K562 (cell line): ENCODE data around the gene ALG8. TPM values are rescaled to one million over a fixed set of nuclear protein-coding genes. Genes with fewer than 3 reads are reported as not detected.

Experiments used
- ATAC-seq: fragments of 200-7000 bp; cut with Tn5 transposase; 3 replicates; pipeline ENCODE4 v1.9.1; 2020; ENCODE audit warnings: moderate library complexity
- BruUV-seq: library from RNA; stranded (reverse); fragments of 400-500 nt; replicated peaks from 2 replicates; lab custom pipeline; 2021; lab: Mats Ljungman, UMichigan
- CTCF ChIA-PET: fragments of 300-600 bp; formaldehyde crosslinking; extraction: SDS; loops from one replicate; lab custom pipeline; 2021; ENCODE audit warnings: low intra/inter-chr PET ratio; lab: Yijun Ruan, JAX
- POLR2A ChIA-PET: fragments of 300-600, 350-650 bp; sonication (Branson Sonifier 250); formaldehyde crosslinking; extraction: SDS; loops from one replicate; lab custom pipeline; 2021; ENCODE audit warnings: antibody characterized with exemption, inconsistent platforms; lab: Yijun Ruan, JAX
- DNase-seq, 4 experiments: peaks; one replicate each; pipeline versions ENCODE4 v3.0.0 to v3.0.0-alpha.2; 2011 to 2018; ENCODE audit warnings: low spot score in 3 of 4, mixed read lengths in 3 of 4; ENCODE audit errors: extremely low read depth in 1 of 4
- FAIRE-seq: peaks from 2 replicates; lab custom pipeline; 2011; peaks lifted over from hg19 to GRCh38; lab: Jason Lieb, UNC
- H2AFZ ChIP-seq: 2 replicates; pipeline ENCODE4 v1.6.0; 2011; ENCODE audit warnings: low read depth, low read length, control low read depth, inconsistent platforms
- H3K27ac ChIP-seq: fragments of 200-600 bp; 3 replicates; pipeline ENCODE4 v1.8.0; 2011; ENCODE audit warnings: low read depth, mild to moderate bottlenecking, control low read depth, inconsistent platforms, low read length, moderate library complexity, mixed read lengths; ENCODE audit errors: extremely low read depth
- H3K27me3 ChIP-seq, 2 experiments: fragments of 300-600 bp in 1 of 2; 2 replicates in 1 of 2; 3 replicates in 1 of 2; pipeline versions ENCODE4 v1.6.0 to v1.8.0; 2011; ENCODE audit warnings: inconsistent platforms in 2 of 2, low read length in 2 of 2, mild to moderate bottlenecking in 1 of 2, mixed read lengths in 1 of 2, moderate library complexity in 1 of 2; ENCODE audit not compliant: control insufficient read depth in 2 of 2, insufficient read depth in 2 of 2
- H3K36me3 ChIP-seq: fragments of 300-600 bp; 3 replicates; pipeline ENCODE4 v1.8.0; 2011; ENCODE audit warnings: mild to moderate bottlenecking, low read length, inconsistent platforms; ENCODE audit not compliant: control insufficient read depth, insufficient read depth
- H3K4me1 ChIP-seq, 2 experiments: fragments of 200-600 bp in 1 of 2; replicated peaks in 1 of 2; 2 replicates in 1 of 2; 3 replicates in 1 of 2; pipeline versions ENCODE4 v1.5.1 to v1.8.0; 2011; ENCODE audit warnings: inconsistent platforms in 2 of 2, low read length in 2 of 2, mild to moderate bottlenecking in 1 of 2, mixed read lengths in 1 of 2, moderate library complexity in 1 of 2; ENCODE audit not compliant: control insufficient read depth in 2 of 2, insufficient read depth in 2 of 2
- H3K4me2 ChIP-seq: 2 replicates; pipeline ENCODE4 v1.6.1; 2011; ENCODE audit warnings: low read length, control low read depth, inconsistent platforms, mixed read lengths; ENCODE audit not compliant: insufficient read depth
- H3K4me3 ChIP-seq: fragments of 200-600 bp; sonication (generic), shearing (Covaris generic); 2 replicates; pipeline ENCODE4 v1.5.1; 2016; ENCODE audit warnings: control low read depth, inconsistent platforms
- H3K79me2 ChIP-seq: fragments of 200-600 bp; 3 replicates; pipeline ENCODE4 v1.8.0; 2011; ENCODE audit warnings: low read length, inconsistent platforms; ENCODE audit not compliant: control insufficient read depth, insufficient read depth
- H3K9ac ChIP-seq, 2 experiments: 2 replicates each; pipeline versions ENCODE4 v1.6.0 to v1.6.1; 2011; ENCODE audit warnings: low read depth in 2 of 2, low read length in 2 of 2, control low read depth in 1 of 2, inconsistent platforms in 1 of 2, mild to moderate bottlenecking in 1 of 2, mixed read lengths in 1 of 2; ENCODE audit not compliant: insufficient read depth in 1 of 2
- H3K9me1 ChIP-seq: one replicate; pipeline ENCODE4 v1.6.0; 2011; ENCODE audit warnings: inconsistent platforms, mild to moderate bottlenecking, low read length, moderate library complexity; ENCODE audit not compliant: control insufficient read depth, insufficient read depth
- H3K9me3 ChIP-seq: replicated peaks from 2 replicates; pipeline ENCODE4 v1.5.1; 2011; ENCODE audit warnings: low read depth, low read length, inconsistent platforms; ENCODE audit not compliant: control insufficient read depth, insufficient read depth
- H4K20me1 ChIP-seq: replicated peaks from 2 replicates; pipeline ENCODE4 v1.6.1; 2011; ENCODE audit warnings: low read length, inconsistent platforms, mixed read lengths; ENCODE audit not compliant: control insufficient read depth, insufficient read depth
- RBFOX2 ChIP-seq: fragments of 200-400 bp; formaldehyde crosslinking; IDR thresholded peaks from 2 replicates; pipeline ENCODE4 v1.6.1; 2017; ENCODE audit warnings: low read depth, mild to moderate bottlenecking, low read length, moderate library complexity
- ZNF586 ChIP-seq: fragments of 450-650 bp; formaldehyde crosslinking; conservative IDR thresholded peaks from 2 replicates; pipeline ENCODE4 v1.4.0; 2020; ENCODE audit warnings: mild to moderate bottlenecking, moderate library complexity
- WGBS: fragments of 100-300 bp; shearing (Covaris generic); methylation state at CpG from one replicate; pipeline ENCODE4 v1.1.6; 2016; ENCODE audit warnings: low coverage, mixed read lengths; ENCODE audit not compliant: insufficient coverage; ENCODE audit errors: missing lambda C conversion rate; 5-methylcytosine and 5-hydroxymethylcytosine counted together
- in situ Hi-C: fragments of 300-500 bp; cut with MboI; formaldehyde crosslinking; loops from 4 replicates; pipeline ENCODE4 v1.15.0; 2018; ENCODE audit warnings: inconsistent platforms, mixed read lengths
- intact Hi-C: fragments of 100-400 bp; cut with micrococcal nuclease; formaldehyde crosslinking; loops from 2 replicates; pipeline ENCODE4 v1.14.2; 2022
- polyA plus RNA-seq, 8 experiments: library from polyadenylated mRNA; depleted of rRNA in 4 of 8; stranded (reverse) in 5 of 8; unstranded in 3 of 8; fragments of >200 nt; fragmentation: Nextera tagmentation in 2 of 8; fragmentation: Illumina TruSeq in 1 of 8; extraction: Ambion mirVana in 2 of 8; extraction: Trizol in 1 of 8; gene quantifications; 2 replicates each; pipeline versions ENCODE4 v1.2.1 to v1.2.3, GENCODE V29; 2011 to 2014; ENCODE audit warnings: inconsistent platforms in 1 of 8, missing spikeins in 1 of 8
- total RNA-seq, 7 experiments: library from RNA; depleted of rRNA in 6 of 7; stranded (reverse); fragments of >200 nt in 6 of 7; fragmentation: Illumina TruSeq in 2 of 7; extraction: Trizol in 2 of 7; gene quantifications; 2 replicates each; pipeline versions ENCODE4 v1.2.1 to v1.2.3, GENCODE V29; 2011 to 2021; ENCODE audit warnings: low replicate concordance in 1 of 7
- TF ChIP-seq, protein P1 (sequence below): fragments of 450-650 bp; formaldehyde crosslinking; IDR thresholded peaks from 2 replicates; pipeline ENCODE4 v1.4.0; 2020; ENCODE audit warnings: mild to moderate bottlenecking, moderate library complexity

The ALG8 gene
- total and polyA plus RNA-seq, 9 of the 15 experiments (the other 6 are each of a cell fraction or from before 2014, with no cell fraction given), result 59.3 to 189 (median 106) TPM

DNA sequence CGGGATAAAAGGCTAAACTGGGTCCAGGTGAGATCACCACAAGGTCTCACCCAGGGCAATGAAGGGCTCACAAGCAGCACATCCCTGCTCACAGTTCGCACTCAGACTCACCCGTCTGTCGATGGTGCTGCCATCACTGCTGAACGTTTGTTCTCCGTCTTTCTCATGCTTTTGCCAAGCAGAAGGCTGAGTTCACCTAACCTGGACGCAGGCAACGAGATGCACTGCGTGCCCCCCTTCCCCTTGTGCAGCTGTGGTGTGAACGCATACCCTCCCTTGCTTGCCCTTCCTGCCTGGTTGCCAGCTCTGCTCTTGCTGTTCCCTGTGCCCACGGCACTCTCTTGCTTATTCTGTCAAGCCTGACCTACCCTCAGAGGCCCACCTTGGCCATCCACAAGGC lies 31.0 kb upstream of the ALG8 start:
- intact Hi-C loops, result no loop called here
- Histone ChIP-seq H4K20me1 (no peaks in the 10 kb centered on the region), H3K27me3 (no peaks in the 10 kb centered on the region), H3K4me2 (no peak overlapping the region), H3K9ac (no peak overlapping the region), H3K4me3 (no peak overlapping the region), H2AFZ (no peak overlapping the region), H3K9me3 (no peaks in the 10 kb centered on the region), H3K27ac (no peak overlapping the region), H3K9me1 (no peaks in the 10 kb centered on the region), H3K79me2 (no peaks in the 10 kb centered on the region), H3K4me1 (peaks cover 9 to 22% of the 10 kb centered on the region in 2 experiments; a peak in 4 of 5 replicates), H3K36me3 (no peaks in the 10 kb centered on the region)
- ChIA-PET CTCF (no interaction called here), POLR2A (interaction anchor here (2.8 kb wide), 1 partner anchor 11 kb away, joined by 8 read pairs; no protein-coding TSS in a partner anchor)
- in situ Hi-C loops, result no loop called here
- 73% methylated on average over 10 of the region's 11 CpGs for WGBS
- TF ChIP-seq, protein P1, sequence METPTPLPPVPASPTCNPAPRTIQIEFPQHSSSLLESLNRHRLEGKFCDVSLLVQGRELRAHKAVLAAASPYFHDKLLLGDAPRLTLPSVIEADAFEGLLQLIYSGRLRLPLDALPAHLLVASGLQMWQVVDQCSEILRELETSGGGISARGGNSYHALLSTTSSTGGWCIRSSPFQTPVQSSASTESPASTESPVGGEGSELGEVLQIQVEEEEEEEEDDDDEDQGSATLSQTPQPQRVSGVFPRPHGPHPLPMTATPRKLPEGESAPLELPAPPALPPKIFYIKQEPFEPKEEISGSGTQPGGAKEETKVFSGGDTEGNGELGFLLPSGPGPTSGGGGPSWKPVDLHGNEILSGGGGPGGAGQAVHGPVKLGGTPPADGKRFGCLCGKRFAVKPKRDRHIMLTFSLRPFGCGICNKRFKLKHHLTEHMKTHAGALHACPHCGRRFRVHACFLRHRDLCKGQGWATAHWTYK (CRISPR knock-in tag), result no peak
- TF ChIP-seq ZNF586 (CRISPR knock-in tag) (no peak), RBFOX2 (no peak)
- no peak for DNase-seq
- ATAC-seq, result no peak
- FAIRE-seq, result no peak
- BruUV-seq, result no TSS peak
